ENCODE measurements around the gene SLC35G2.
"Not testable (repeated sequence)": the region's sequence is repeated elsewhere in the genome, so short reads cannot be mapped to it uniquely, and the experiment has no call there.

Gene SLC35G2

GRCh38 chr3:136885357-136886213 lies 66.7 kb downstream of the SLC35G2 start:
- no peak for DNase-seq (ENCODE audit: low spot score)

GRCh38 chr3:136889947-136890346 lies 71.0 kb downstream of the SLC35G2 start:
- no peak for DNase-seq (ENCODE audit: low spot score)

- peak; percentile 23 for DNase-seq (ENCODE audit: low spot score)
Measured at GRCh38 chr3:136891934-136892855, 73.3 kb downstream of the SLC35G2 start.

GRCh38 chr3:136893848-136894443 lies 75.0 kb downstream of the SLC35G2 start:
- DNase-seq (ENCODE audit: low spot score), result no peak

- not testable (repeated sequence) for DNase-seq (ENCODE audit: low spot score)
Measured at GRCh38 chr3:136897171-136897570, 78.2 kb downstream of the SLC35G2 start.

GRCh38 chr3:136898549-136898948 lies 79.6 kb downstream of the SLC35G2 start:
- peak; percentile 10 for DNase-seq (ENCODE audit: low spot score)

- no peak for DNase-seq (ENCODE audit: low spot score)
Measured at GRCh38 chr3:136898954-136899353, 80.0 kb downstream of the SLC35G2 start.

- peak; percentile 45 for DNase-seq (ENCODE audit: low spot score)
Measured at GRCh38 chr3:136899622-136900158, 80.8 kb downstream of the SLC35G2 start.

GRCh38 chr3:136900694-136901093 lies 81.8 kb downstream of the SLC35G2 start:
- DNase-seq (ENCODE audit: low spot score), result not testable (repeated sequence)

- DNase-seq (ENCODE audit: low spot score), result no peak
Measured at GRCh38 chr3:136901391-136901790, 82.5 kb downstream of the SLC35G2 start.

GRCh38 chr3:136902530-136902929 lies 83.6 kb downstream of the SLC35G2 start:
- DNase-seq (ENCODE audit: low spot score), result not testable (repeated sequence)

- no peak for DNase-seq (ENCODE audit: low spot score)
Measured at GRCh38 chr3:136903899-136904298, 85.0 kb downstream of the SLC35G2 start.

GRCh38 chr3:136904746-136905145 lies 85.8 kb downstream of the SLC35G2 start:
- no peak for DNase-seq (ENCODE audit: low spot score)

All from COLO829 (cell line).